ENCODE data around the gene ARSD. TPM values are rescaled to one million over a fixed set of nuclear protein-coding genes. Genes with fewer than 3 reads are reported as not detected.

Gene ARSD
- total RNA-seq, 1 experiment from 2014 or later, result 10.3 TPM

DNA sequence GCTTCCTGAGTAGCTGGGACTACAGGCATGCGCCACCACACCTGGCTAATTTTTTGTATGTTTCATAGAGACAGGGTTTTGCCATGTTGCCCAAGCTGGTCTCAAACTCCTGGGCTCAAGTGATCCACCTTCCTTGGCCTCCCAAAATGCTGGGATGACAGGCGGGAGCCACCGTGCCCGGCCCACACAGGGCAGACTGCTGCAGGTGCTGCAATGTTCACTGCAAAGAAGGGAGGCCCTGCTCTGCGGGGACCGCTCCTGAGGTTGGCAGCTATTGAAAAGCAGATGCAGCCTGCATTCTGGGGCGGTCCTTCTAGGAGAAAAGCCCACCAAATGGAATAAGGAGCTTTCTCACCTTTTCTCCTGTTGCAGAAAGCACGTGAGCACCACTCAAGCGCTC is 5.0 kb downstream of the ARSD start:
- no peak overlapping the region for H3K27ac Mint-ChIP-seq
- H3K4me3 Mint-ChIP-seq, result no peak overlapping the region
- Histone ChIP-seq H3K27ac (ENCODE audit: insufficient read length, low read depth, low read length) (no peak overlapping the region), H2BK120ac (ENCODE audit: low read depth, low read length, poor library complexity, severe bottlenecking) (no peak overlapping the region), H2AFZ (ENCODE audit: low read length) (no peak overlapping the region), H3K9me3 (ENCODE audit: control insufficient read depth, low read depth, low read length) (no peaks in the 10 kb centered on the region), H3K79me2 (ENCODE audit: insufficient read depth, low read length) (no peaks in the 10 kb centered on the region), H2BK5ac (ENCODE audit: insufficient read length, low read length) (no peak overlapping the region), H3K56ac (ENCODE audit: insufficient read length, low read depth, low read length) (no peak overlapping the region), H3T11ph (ENCODE audit: low read length) (no peak overlapping the region), H3K4ac (ENCODE audit: low read depth, low read length) (no peak overlapping the region), H3K79me1 (ENCODE audit: insufficient read depth, low read depth, low read length, poor library complexity, severe bottlenecking) (no peaks in the 10 kb centered on the region), H2BK20ac (ENCODE audit: low read depth, low read length, poor library complexity, severe bottlenecking) (no peak overlapping the region), H4K8ac (replicated peaks; ENCODE audit: insufficient read length, low read depth, low read length) (no peak overlapping the region), H2BK12ac (ENCODE audit: insufficient read length, low read depth, low read length) (no peak overlapping the region), H4K5ac (ENCODE audit: insufficient read length, low read depth, low read length) (no peak overlapping the region), H3K23ac (ENCODE audit: insufficient read length, low read depth, low read length) (no peak overlapping the region), H3K18ac (ENCODE audit: insufficient read length, low read depth, low read length) (no peak overlapping the region), H2BK15ac (ENCODE audit: low read depth, low read length) (no peak overlapping the region), H3K27me3 (ENCODE audit: insufficient read depth, low read length) (no peaks in the 10 kb centered on the region), H4K91ac (ENCODE audit: insufficient read length, low read depth, low read length) (no peak overlapping the region), H3K14ac (ENCODE audit: insufficient read depth, low read length) (no peak overlapping the region), H3K4me1 (ENCODE audit: insufficient read depth, low read length) (no peaks in the 10 kb centered on the region), H3K4me2 (ENCODE audit: insufficient read depth, insufficient read length, low read length) (no peak overlapping the region), H2AK5ac (ENCODE audit: insufficient read length, low read length) (no peak overlapping the region), H3K9ac (ENCODE audit: extremely low read depth, insufficient read length, low read length) (no peak overlapping the region), H4K20me1 (ENCODE audit: control insufficient read depth, insufficient read depth, insufficient read length) (no peaks in the 10 kb centered on the region), H3K23me2 (ENCODE audit: insufficient read length, low read depth, low read length, poor library complexity, severe bottlenecking) (peaks cover 6% of the 10 kb centered on the region)
- peaks cover 3 to 32% (median 8%) of the 10 kb centered on the region in 3 experiments for H3K36me3 Mint-ChIP-seq (ENCODE audit: insufficient read depth in 1 of 3, low read depth in 3 of 3)
- WGBS (ENCODE audit: extremely low coverage, insufficient read length, low lambda C conversion rate), result no CpG with 5 or more reads among the region's 9 CpGs
- peaks cover 2% of the 10 kb centered on the region for H3K27me3 Mint-ChIP-seq (ENCODE audit: low read depth)
- DNase-seq, result no peak
- peaks cover 0 to 3% of the 10 kb centered on the region in 2 experiments; a peak in 2 of 5 replicates for H3K9me3 Mint-ChIP-seq
- TF ChIP-seq, protein P1, sequence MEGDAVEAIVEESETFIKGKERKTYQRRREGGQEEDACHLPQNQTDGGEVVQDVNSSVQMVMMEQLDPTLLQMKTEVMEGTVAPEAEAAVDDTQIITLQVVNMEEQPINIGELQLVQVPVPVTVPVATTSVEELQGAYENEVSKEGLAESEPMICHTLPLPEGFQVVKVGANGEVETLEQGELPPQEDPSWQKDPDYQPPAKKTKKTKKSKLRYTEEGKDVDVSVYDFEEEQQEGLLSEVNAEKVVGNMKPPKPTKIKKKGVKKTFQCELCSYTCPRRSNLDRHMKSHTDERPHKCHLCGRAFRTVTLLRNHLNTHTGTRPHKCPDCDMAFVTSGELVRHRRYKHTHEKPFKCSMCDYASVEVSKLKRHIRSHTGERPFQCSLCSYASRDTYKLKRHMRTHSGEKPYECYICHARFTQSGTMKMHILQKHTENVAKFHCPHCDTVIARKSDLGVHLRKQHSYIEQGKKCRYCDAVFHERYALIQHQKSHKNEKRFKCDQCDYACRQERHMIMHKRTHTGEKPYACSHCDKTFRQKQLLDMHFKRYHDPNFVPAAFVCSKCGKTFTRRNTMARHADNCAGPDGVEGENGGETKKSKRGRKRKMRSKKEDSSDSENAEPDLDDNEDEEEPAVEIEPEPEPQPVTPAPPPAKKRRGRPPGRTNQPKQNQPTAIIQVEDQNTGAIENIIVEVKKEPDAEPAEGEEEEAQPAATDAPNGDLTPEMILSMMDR (conservative IDR thresholded peaks at IDR 0.05), result no peak
- peaks cover 26 to 41% of the 10 kb centered on the region in 2 experiments for H3K4me1 Mint-ChIP-seq
